HepG2 (cell line): ENCODE measurements around the gene CIAO2B. TPM values are rescaled to one million over a fixed set of nuclear protein-coding genes. Genes with fewer than 3 reads are reported as not detected.
A peak's percentile ranks its signal among the peaks of the same experiment; 100 is the strongest.

ENCODE experiments used
- DPF2 ChIP-seq: sonication (generic); formaldehyde crosslinking; IDR thresholded peaks from 2 replicates; pipeline ENCODE4 v1.4.0; 2020; ENCODE audit warnings: mild to moderate bottlenecking, low read depth, missing genetic modification reagents, borderline replicate concordance
- GABPB1 ChIP-seq: IDR thresholded peaks from 2 replicates; pipeline ENCODE4 v1.6.1; 2016; ENCODE audit warnings: mild to moderate bottlenecking, missing genetic modification reagents, moderate library complexity, missing compliant biosample characterization
- HMGA1 ChIP-seq: sonication (generic); formaldehyde crosslinking; conservative IDR thresholded peaks from 2 replicates; pipeline ENCODE4 v1.4.0; 2020; ENCODE audit warnings: missing genetic modification reagents
- PPARG ChIP-seq: conservative IDR thresholded peaks from 2 replicates; pipeline ENCODE4 v1.6.1; 2016; ENCODE audit warnings: missing biosample characterization, missing genetic modification reagents
- TOE1 ChIP-seq: sonication (generic); formaldehyde crosslinking; IDR thresholded peaks from 2 replicates; pipeline ENCODE4 v1.4.0; 2020; ENCODE audit warnings: mild to moderate bottlenecking, missing genetic modification reagents
- ZNF10 ChIP-seq: sonication (generic); formaldehyde crosslinking; IDR thresholded peaks from 2 replicates; pipeline ENCODE4 v1.4.0; 2020; ENCODE audit warnings: mild to moderate bottlenecking, low read depth, missing genetic modification reagents, borderline replicate concordance
- ZNF589 ChIP-seq: sonication (generic); formaldehyde crosslinking; conservative IDR thresholded peaks from 2 replicates; pipeline ENCODE4 v1.8.0; 2022; ENCODE audit warnings: mild to moderate bottlenecking, moderate library complexity, missing genetic modification reagents
- ZNF605 ChIP-seq: sonication (generic); formaldehyde crosslinking; IDR thresholded peaks from 2 replicates; pipeline ENCODE4 v1.8.0; 2022; ENCODE audit warnings: mild to moderate bottlenecking, missing genetic modification reagents
- polyA plus RNA-seq, 8 experiments: library from polyadenylated mRNA; depleted of rRNA in 3 of 8; stranded (reverse) in 7 of 8; unstranded in 1 of 8; fragments of >200 nt; fragmentation: Illumina TruSeq in 4 of 8; extraction: Trizol in 4 of 8; gene quantifications; 2 replicates each; pipeline versions ENCODE4 v1.2.1 to v1.2.3, GENCODE V29; 2011 to 2016; ENCODE audit warnings: low read depth in 4 of 8, missing spikeins in 1 of 8, mixed read lengths in 1 of 8; ENCODE audit not compliant: insufficient read depth in 1 of 8
- total RNA-seq, 5 experiments: library from RNA; depleted of rRNA; stranded (reverse); fragments of >200 nt; fragmentation: Illumina TruSeq; extraction: Trizol; gene quantifications; 2 replicates each; pipeline ENCODE4 v1.2.3, GENCODE V29; 2016; ENCODE audit warnings: low read depth in 1 of 5
- TF ChIP-seq, protein P1 (sequence below): sonication (generic); formaldehyde crosslinking; IDR thresholded peaks from 2 replicates; pipeline ENCODE4 v1.5.1; 2020; ENCODE audit warnings: mild to moderate bottlenecking, missing genetic modification reagents, moderate library complexity
- TF ChIP-seq, protein P2 (sequence below): sonication (generic); formaldehyde crosslinking; IDR thresholded peaks from 2 replicates; pipeline ENCODE4 v1.5.1; 2020; ENCODE audit warnings: mild to moderate bottlenecking, missing genetic modification reagents, borderline replicate concordance

CIAO2B gene
- total and polyA plus RNA-seq, 2 of the 13 experiments (the other 11 are each of a cell fraction or from before 2014, with no cell fraction given): 157 to 293 TPM

DNA sequence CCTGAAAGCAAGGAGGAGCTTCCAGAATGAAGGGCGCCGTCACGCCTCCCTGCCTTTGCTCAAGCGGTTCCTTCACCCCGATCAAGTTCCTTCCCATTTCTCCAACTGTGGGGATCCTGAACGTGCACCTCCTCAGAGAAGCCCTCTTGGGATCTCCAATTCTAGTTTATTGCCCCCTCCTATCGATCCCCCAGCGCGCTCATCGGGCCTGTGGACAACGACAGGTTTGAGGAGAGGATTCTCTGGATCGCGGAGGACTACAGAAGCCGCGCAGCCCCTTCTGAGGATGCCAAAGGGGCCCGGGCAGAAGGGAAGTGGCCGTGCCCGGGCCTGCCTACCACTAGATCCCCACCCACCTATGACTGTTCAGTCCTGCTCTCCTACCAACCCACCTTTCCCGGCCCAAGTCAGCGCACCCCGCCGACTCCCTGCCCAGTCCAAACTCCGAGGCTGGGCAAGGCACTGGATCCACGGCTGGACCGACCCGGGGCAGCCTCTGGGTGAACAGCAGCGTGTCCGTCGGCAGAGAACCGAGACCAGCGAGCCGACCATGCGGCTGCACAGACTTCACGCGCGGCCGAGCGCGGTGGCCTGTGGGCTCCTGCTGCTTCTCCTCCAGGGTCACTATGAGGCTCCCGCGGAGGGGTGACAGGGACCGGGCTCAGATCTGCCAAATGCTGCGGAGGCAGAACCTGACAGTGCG, 14.1 kb upstream of the CIAO2B start (continued):
- TF ChIP-seq, protein P1, sequence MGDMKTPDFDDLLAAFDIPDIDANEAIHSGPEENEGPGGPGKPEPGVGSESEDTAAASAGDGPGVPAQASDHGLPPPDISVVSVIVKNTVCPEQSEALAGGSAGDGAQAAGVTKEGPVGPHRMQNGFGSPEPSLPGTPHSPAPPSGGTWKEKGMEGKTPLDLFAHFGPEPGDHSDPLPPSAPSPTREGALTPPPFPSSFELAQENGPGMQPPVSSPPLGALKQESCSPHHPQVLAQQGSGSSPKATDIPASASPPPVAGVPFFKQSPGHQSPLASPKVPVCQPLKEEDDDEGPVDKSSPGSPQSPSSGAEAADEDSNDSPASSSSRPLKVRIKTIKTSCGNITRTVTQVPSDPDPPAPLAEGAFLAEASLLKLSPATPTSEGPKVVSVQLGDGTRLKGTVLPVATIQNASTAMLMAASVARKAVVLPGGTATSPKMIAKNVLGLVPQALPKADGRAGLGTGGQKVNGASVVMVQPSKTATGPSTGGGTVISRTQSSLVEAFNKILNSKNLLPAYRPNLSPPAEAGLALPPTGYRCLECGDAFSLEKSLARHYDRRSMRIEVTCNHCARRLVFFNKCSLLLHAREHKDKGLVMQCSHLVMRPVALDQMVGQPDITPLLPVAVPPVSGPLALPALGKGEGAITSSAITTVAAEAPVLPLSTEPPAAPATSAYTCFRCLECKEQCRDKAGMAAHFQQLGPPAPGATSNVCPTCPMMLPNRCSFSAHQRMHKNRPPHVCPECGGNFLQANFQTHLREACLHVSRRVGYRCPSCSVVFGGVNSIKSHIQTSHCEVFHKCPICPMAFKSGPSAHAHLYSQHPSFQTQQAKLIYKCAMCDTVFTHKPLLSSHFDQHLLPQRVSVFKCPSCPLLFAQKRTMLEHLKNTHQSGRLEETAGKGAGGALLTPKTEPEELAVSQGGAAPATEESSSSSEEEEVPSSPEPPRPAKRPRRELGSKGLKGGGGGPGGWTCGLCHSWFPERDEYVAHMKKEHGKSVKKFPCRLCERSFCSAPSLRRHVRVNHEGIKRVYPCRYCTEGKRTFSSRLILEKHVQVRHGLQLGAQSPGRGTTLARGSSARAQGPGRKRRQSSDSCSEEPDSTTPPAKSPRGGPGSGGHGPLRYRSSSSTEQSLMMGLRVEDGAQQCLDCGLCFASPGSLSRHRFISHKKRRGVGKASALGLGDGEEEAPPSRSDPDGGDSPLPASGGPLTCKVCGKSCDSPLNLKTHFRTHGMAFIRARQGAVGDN: peak; percentile 57
- peak; percentile 32; the same call in 1 of the 2 replicates for TF ChIP-seq GABPB1 (CRISPR knock-in tag)
- TF ChIP-seq ZNF605: no peak
- no peak for TF ChIP-seq TOE1 (CRISPR knock-in tag)
- TF ChIP-seq ZNF10 (CRISPR knock-in tag): no peak
- no peak for TF ChIP-seq HMGA1 (CRISPR knock-in tag)
- TF ChIP-seq ZNF589 (CRISPR knock-in tag): no peak
- TF ChIP-seq, protein P2, sequence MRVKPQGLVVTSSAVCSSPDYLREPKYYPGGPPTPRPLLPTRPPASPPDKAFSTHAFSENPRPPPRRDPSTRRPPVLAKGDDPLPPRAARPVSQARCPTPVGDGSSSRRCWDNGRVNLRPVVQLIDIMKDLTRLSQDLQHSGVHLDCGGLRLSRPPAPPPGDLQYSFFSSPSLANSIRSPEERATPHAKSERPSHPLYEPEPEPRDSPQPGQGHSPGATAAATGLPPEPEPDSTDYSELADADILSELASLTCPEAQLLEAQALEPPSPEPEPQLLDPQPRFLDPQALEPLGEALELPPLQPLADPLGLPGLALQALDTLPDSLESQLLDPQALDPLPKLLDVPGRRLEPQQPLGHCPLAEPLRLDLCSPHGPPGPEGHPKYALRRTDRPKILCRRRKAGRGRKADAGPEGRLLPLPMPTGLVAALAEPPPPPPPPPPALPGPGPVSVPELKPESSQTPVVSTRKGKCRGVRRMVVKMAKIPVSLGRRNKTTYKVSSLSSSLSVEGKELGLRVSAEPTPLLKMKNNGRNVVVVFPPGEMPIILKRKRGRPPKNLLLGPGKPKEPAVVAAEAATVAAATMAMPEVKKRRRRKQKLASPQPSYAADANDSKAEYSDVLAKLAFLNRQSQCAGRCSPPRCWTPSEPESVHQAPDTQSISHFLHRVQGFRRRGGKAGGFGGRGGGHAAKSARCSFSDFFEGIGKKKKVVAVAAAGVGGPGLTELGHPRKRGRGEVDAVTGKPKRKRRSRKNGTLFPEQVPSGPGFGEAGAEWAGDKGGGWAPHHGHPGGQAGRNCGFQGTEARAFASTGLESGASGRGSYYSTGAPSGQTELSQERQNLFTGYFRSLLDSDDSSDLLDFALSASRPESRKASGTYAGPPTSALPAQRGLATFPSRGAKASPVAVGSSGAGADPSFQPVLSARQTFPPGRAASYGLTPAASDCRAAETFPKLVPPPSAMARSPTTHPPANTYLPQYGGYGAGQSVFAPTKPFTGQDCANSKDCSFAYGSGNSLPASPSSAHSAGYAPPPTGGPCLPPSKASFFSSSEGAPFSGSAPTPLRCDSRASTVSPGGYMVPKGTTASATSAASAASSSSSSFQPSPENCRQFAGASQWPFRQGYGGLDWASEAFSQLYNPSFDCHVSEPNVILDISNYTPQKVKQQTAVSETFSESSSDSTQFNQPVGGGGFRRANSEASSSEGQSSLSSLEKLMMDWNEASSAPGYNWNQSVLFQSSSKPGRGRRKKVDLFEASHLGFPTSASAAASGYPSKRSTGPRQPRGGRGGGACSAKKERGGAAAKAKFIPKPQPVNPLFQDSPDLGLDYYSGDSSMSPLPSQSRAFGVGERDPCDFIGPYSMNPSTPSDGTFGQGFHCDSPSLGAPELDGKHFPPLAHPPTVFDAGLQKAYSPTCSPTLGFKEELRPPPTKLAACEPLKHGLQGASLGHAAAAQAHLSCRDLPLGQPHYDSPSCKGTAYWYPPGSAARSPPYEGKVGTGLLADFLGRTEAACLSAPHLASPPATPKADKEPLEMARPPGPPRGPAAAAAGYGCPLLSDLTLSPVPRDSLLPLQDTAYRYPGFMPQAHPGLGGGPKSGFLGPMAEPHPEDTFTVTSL (CRISPR knock-in tag): no peak
- TF ChIP-seq DPF2 (CRISPR knock-in tag): no peak
- no peak for TF ChIP-seq PPARG (CRISPR knock-in tag)
